GM12801 (cell line): ENCODE measurements around the gene NAGA.

Source experiments
- CTCF ChIP-seq: IDR thresholded peaks from one replicate; pipeline ENCODE4 v1.5.1; 2011; ENCODE audit warnings: control low read depth; ENCODE audit not compliant: insufficient read length; ENCODE audit errors: extremely low read depth

NAGA gene

GRCh38 chr22:42021571-42021970, 49.0 kb downstream of the NAGA start:
- TF ChIP-seq CTCF, result no peak

GRCh38 chr22:42018224-42018623, 52.4 kb downstream of the NAGA start:
- TF ChIP-seq CTCF, result no peak

- TF ChIP-seq CTCF, result no peak
These were observed 54.5 kb downstream of the NAGA start for GRCh38 chr22:42016111-42016510.

- no peak for TF ChIP-seq CTCF
These were observed 57.2 kb downstream of the NAGA start for GRCh38 chr22:42013385-42013784.

GRCh38 chr22:42010778-42011177, 59.8 kb downstream of the NAGA start:
- no peak for TF ChIP-seq CTCF
